Upper lobe of left lung (tissue), 4 donors: ENCODE results near the gene FYN.

Experiments used
- POLR2A ChIP-seq, 4 donors: fragments of 450-650 bp; IDR thresholded peaks; one replicate each; pipeline ENCODE4 v1.5.1; 2016 to 2017; ENCODE audit warnings: antibody characterized with exemption in 4 of 4, mild to moderate bottlenecking in 2 of 4
- TF ChIP-seq, protein P1 (sequence below), 6 experiments: fragments of 450-650 bp in 4 of 6; fragments of 200-600 bp in 2 of 6; sonication (generic) in 2 of 6; IDR thresholded peaks; one replicate each; pipeline ENCODE4 v1.5.1; 2016 to 2019; ENCODE audit warnings: antibody characterized with exemption in 6 of 6

DNA sequence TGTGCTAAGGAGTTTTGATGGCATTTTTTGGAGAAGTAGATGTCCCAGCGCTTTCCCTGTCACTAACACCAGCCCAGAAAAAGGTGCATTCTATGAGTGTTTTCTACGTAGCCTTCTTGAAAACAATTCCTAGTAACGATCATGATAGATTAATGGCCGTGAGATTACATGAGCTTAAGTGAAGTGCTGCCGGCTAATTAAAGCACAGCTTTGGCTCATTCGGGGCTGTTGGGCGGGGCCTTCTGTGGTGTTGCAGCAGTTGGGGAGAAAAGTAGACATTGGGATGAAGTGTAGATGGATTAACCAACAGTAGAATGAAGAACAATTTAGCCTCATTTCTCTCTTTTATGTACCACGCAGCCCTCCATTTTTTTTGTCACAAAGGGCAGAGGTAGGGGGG is 246.8 kb downstream of the FYN start:
- TF ChIP-seq, protein P1, sequence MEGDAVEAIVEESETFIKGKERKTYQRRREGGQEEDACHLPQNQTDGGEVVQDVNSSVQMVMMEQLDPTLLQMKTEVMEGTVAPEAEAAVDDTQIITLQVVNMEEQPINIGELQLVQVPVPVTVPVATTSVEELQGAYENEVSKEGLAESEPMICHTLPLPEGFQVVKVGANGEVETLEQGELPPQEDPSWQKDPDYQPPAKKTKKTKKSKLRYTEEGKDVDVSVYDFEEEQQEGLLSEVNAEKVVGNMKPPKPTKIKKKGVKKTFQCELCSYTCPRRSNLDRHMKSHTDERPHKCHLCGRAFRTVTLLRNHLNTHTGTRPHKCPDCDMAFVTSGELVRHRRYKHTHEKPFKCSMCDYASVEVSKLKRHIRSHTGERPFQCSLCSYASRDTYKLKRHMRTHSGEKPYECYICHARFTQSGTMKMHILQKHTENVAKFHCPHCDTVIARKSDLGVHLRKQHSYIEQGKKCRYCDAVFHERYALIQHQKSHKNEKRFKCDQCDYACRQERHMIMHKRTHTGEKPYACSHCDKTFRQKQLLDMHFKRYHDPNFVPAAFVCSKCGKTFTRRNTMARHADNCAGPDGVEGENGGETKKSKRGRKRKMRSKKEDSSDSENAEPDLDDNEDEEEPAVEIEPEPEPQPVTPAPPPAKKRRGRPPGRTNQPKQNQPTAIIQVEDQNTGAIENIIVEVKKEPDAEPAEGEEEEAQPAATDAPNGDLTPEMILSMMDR (IDR thresholded peaks at IDR 0.05): no peak
- no peak for TF ChIP-seq POLR2A (IDR thresholded peaks at IDR 0.05)
